CD8-positive, alpha-beta memory T cell (primary cell): ENCODE data around the gene DYNLT2B. TPM values are rescaled to one million over a fixed set of nuclear protein-coding genes. Genes with fewer than 3 reads are reported as not detected.
"Not testable (repeated sequence)": the region's sequence is repeated elsewhere in the genome, so short reads cannot be mapped to it uniquely, and the experiment has no call there.

ENCODE experiments used
- CTCF ChIA-PET: fragments of 350-600 bp; sonication (Branson Sonifier 250); formaldehyde crosslinking; loops from one replicate; lab custom pipeline; 2021; ENCODE audit warnings: antibody characterized with exemption; lab: Charles Lee
- POLR2A ChIA-PET: fragments of 350-600 bp; sonication (Branson Sonifier 250); formaldehyde crosslinking; loops from one replicate; lab custom pipeline; 2021; ENCODE audit warnings: antibody characterized with exemption; lab: Charles Lee
- DNase-seq, 5 donors: peaks; one replicate each; pipeline versions ENCODE4 v3.0.0 to v3.0.0-alpha.2; 2020 to 2022; ENCODE audit warnings: mixed read lengths in 1 of 5
- H3K27ac ChIP-seq: one replicate; pipeline ENCODE4 v1.7.0; 2013; ENCODE audit warnings: low read depth, mild to moderate bottlenecking, low read length, moderate library complexity
- H3K27me3 ChIP-seq: 2 replicates; pipeline ENCODE4 v1.7.0; 2013; ENCODE audit warnings: low read length, mild to moderate bottlenecking; ENCODE audit not compliant: insufficient read depth, poor library complexity, severe bottlenecking
- H3K36me3 ChIP-seq: 2 replicates; pipeline ENCODE4 v1.7.0; 2013; ENCODE audit warnings: mild to moderate bottlenecking, low read length, moderate library complexity; ENCODE audit not compliant: insufficient read depth
- H3K4me1 ChIP-seq: 2 replicates; pipeline ENCODE4 v1.7.0; 2013; ENCODE audit warnings: mild to moderate bottlenecking, low read length, moderate library complexity; ENCODE audit not compliant: insufficient read depth
- H3K4me3 ChIP-seq: 2 replicates; pipeline ENCODE4 v1.7.0; 2013; ENCODE audit warnings: mild to moderate bottlenecking, low read length
- H3K9me3 ChIP-seq: 2 replicates; pipeline ENCODE4 v1.7.0; 2013; ENCODE audit warnings: mild to moderate bottlenecking, low read length
- H3K27ac Mint-ChIP-seq, 8 donors: one replicate each; pipeline ENCODE4 v1.8.0; 2020 to 2021; ENCODE audit warnings: mixed read lengths in 8 of 8, mild to moderate bottlenecking in 6 of 8, inconsistent platforms in 3 of 8, moderate library complexity in 3 of 8
- H3K27me3 Mint-ChIP-seq, 2 donors: one replicate each; pipeline ENCODE4 v1.8.0; 2020 to 2021; ENCODE audit warnings: mixed read lengths in 2 of 2, mild to moderate bottlenecking in 1 of 2, moderate library complexity in 1 of 2
- H3K36me3 Mint-ChIP-seq, 3 donors: one replicate each; pipeline ENCODE4 v1.8.0; 2020 to 2021; ENCODE audit warnings: mixed read lengths in 3 of 3, inconsistent platforms in 1 of 3, mild to moderate bottlenecking in 1 of 3
- H3K4me1 Mint-ChIP-seq, 3 donors: one replicate each; pipeline ENCODE4 v1.8.0; 2020 to 2021; ENCODE audit warnings: mixed read lengths in 3 of 3, inconsistent platforms in 1 of 3, mild to moderate bottlenecking in 1 of 3
- H3K4me3 Mint-ChIP-seq, 7 donors: one replicate each; pipeline ENCODE4 v1.8.0; 2020 to 2021; ENCODE audit warnings: mixed read lengths in 7 of 7, mild to moderate bottlenecking in 6 of 7, moderate library complexity in 4 of 7, inconsistent platforms in 2 of 7
- H3K9me3 Mint-ChIP-seq, 5 donors: one replicate each; pipeline ENCODE4 v1.8.0; 2020 to 2022; ENCODE audit warnings: mixed read lengths in 5 of 5, mild to moderate bottlenecking in 3 of 5, moderate library complexity in 2 of 5, inconsistent platforms in 1 of 5
- polyA plus RNA-seq: library from polyadenylated mRNA; unstranded; fragments of 300-500 nt; fragmentation: Illumina TruSeq; gene quantifications from one replicate; pipeline ENCODE4 v1.2.3, GENCODE V29; 2021
- total RNA-seq, 2 experiments: library from RNA; stranded (reverse); gene quantifications; one replicate each; pipeline ENCODE4 v1.2.3, GENCODE V29; 2021

DYNLT2B gene
- total and polyA plus RNA-seq, 3 experiments from 2014 or later, result 8.6 to 10.9 (median 10.7) TPM

GRCh38 chr3:196354132-196354531, 36.1 kb upstream of the DYNLT2B start:
- Mint-ChIP-seq H3K36me3 (peaks cover 7 to 79% (median 35%) of the 10 kb centered on the region in 3 donors), H3K4me1 (peaks cover 11 to 16% (median 15%) of the 10 kb centered on the region in 3 donors), H3K4me3 (no peak overlapping the region), H3K9me3 (peaks cover 0 to 1% (median 0%) of the 10 kb centered on the region in 5 donors), H3K27ac (peak overlapping the region in 1 of 8 donors; percentile 22), H3K27me3 (peaks cover 0 to 2% of the 10 kb centered on the region in 2 donors)
- Histone ChIP-seq H3K9me3 (no peaks in the 10 kb centered on the region), H3K36me3 (peaks cover 30% of the 10 kb centered on the region), H3K27ac (no peak overlapping the region), H3K4me1 (no peaks in the 10 kb centered on the region), H3K27me3 (no peaks in the 10 kb centered on the region), H3K4me3 (no peak overlapping the region)
- ChIA-PET POLR2A (no interaction called here), CTCF (interaction anchor here (1.0 kb wide), 1 partner anchor 12 kb away, joined by 3 read pairs; no protein-coding TSS in a partner anchor)
- no peak for DNase-seq

GRCh38 chr3:196351541-196351940, 33.5 kb upstream of the DYNLT2B start:
- Mint-ChIP-seq H3K36me3 (peaks cover 6 to 74% (median 25%) of the 10 kb centered on the region in 3 donors), H3K27ac (no peak overlapping the region), H3K27me3 (no peaks in the 10 kb centered on the region), H3K4me3 (no peak overlapping the region), H3K9me3 (no peaks in the 10 kb centered on the region), H3K4me1 (no peaks in the 10 kb centered on the region)
- Histone ChIP-seq H3K27me3 (no peaks in the 10 kb centered on the region), H3K27ac (no peak overlapping the region), H3K36me3 (peaks cover 27% of the 10 kb centered on the region), H3K9me3 (no peaks in the 10 kb centered on the region), H3K4me1 (no peaks in the 10 kb centered on the region), H3K4me3 (no peak overlapping the region)
- ChIA-PET POLR2A (no interaction called here), CTCF (interaction anchor here (1.3 kb wide), 1 partner anchor 10 kb away, joined by 3 read pairs; no protein-coding TSS in a partner anchor)
- no peak for DNase-seq

GRCh38 chr3:196350067-196350466, 32.0 kb upstream of the DYNLT2B start:
- Mint-ChIP-seq H3K4me1 (no peaks in the 10 kb centered on the region), H3K27ac (no peak overlapping the region), H3K4me3 (no peak overlapping the region), H3K36me3 (peaks cover 0 to 60% (median 15%) of the 10 kb centered on the region in 3 donors), H3K27me3 (peaks cover 0 to 2% of the 10 kb centered on the region in 2 donors), H3K9me3 (no peaks in the 10 kb centered on the region)
- H3K27me3 ChIP-seq, result no peaks in the 10 kb centered on the region
- H3K9me3 ChIP-seq, result no peaks in the 10 kb centered on the region
- POLR2A ChIA-PET, result no interaction called here
- CTCF ChIA-PET, result interaction anchor here (1.0 kb wide), 1 partner anchor 9 kb away, joined by 3 read pairs; no protein-coding TSS in a partner anchor
- no peak for DNase-seq
- H3K4me1 ChIP-seq, result no peaks in the 10 kb centered on the region
- H3K36me3 ChIP-seq, result peaks cover 13% of the 10 kb centered on the region
- H3K27ac ChIP-seq, result no peak overlapping the region
- no peak overlapping the region for H3K4me3 ChIP-seq

GRCh38 chr3:196348698-196349097, 30.7 kb upstream of the DYNLT2B start:
- peak overlapping the region in 1 of 8 donors; percentile 31 for H3K27ac Mint-ChIP-seq
- peaks cover 0 to 47% (median 13%) of the 10 kb centered on the region in 3 donors for H3K36me3 Mint-ChIP-seq
- Histone ChIP-seq H3K9me3 (no peaks in the 10 kb centered on the region), H3K36me3 (peaks cover 6% of the 10 kb centered on the region), H3K27ac (no peak overlapping the region), H3K4me1 (no peaks in the 10 kb centered on the region), H3K27me3 (no peaks in the 10 kb centered on the region), H3K4me3 (no peak overlapping the region)
- DNase-seq, result no peak
- H3K9me3 Mint-ChIP-seq, result no peaks in the 10 kb centered on the region
- peaks cover 0 to 2% (median 0%) of the 10 kb centered on the region in 3 donors for H3K4me1 Mint-ChIP-seq
- H3K27me3 Mint-ChIP-seq, result peaks cover 0 to 3% of the 10 kb centered on the region in 2 donors
- POLR2A ChIA-PET, result interaction anchor here (0.7 kb wide), 1 partner anchor 31 kb away, joined by 3 read pairs; the partner anchor contains the start of gene DYNLT2B
- CTCF ChIA-PET, result no interaction called here
- no peak overlapping the region for H3K4me3 Mint-ChIP-seq

GRCh38 chr3:196344663-196345062, 26.6 kb upstream of the DYNLT2B start:
- H3K4me3 ChIP-seq, result no peak overlapping the region
- Mint-ChIP-seq H3K9me3 (no peaks in the 10 kb centered on the region), H3K27ac (peak overlapping the region in 2 of 8 donors; percentile 24 to 52), H3K4me1 (peaks cover 0 to 2% (median 0%) of the 10 kb centered on the region in 3 donors), H3K36me3 (peaks cover 0 to 22% (median 9%) of the 10 kb centered on the region in 3 donors), H3K27me3 (peaks cover 0 to 3% of the 10 kb centered on the region in 2 donors), H3K4me3 (no peak overlapping the region)
- H3K27me3 ChIP-seq, result no peaks in the 10 kb centered on the region
- H3K27ac ChIP-seq, result no peak overlapping the region
- no peaks in the 10 kb centered on the region for H3K4me1 ChIP-seq
- ChIA-PET CTCF (no interaction called here), POLR2A (no interaction called here)
- DNase-seq, result no peak
- no peaks in the 10 kb centered on the region for H3K9me3 ChIP-seq
- H3K36me3 ChIP-seq, result peaks cover under 1% of the 10 kb centered on the region

GRCh38 chr3:196343917-196344316, 25.9 kb upstream of the DYNLT2B start:
- H3K27ac ChIP-seq, H3K4me1 Mint-ChIP-seq, H3K4me3 ChIP-seq, POLR2A ChIA-PET, H3K27me3 Mint-ChIP-seq, H3K4me1 ChIP-seq, H3K27ac Mint-ChIP-seq, DNase-seq, H3K4me3 Mint-ChIP-seq, H3K27me3 ChIP-seq, H3K9me3 Mint-ChIP-seq, CTCF ChIA-PET, H3K9me3 ChIP-seq, H3K36me3 ChIP-seq: not testable (repeated sequence)
- H3K36me3 Mint-ChIP-seq, result peaks cover 0 to 16% (median 6%) of the 10 kb centered on the region in 3 donors

- no peak for DNase-seq
- H3K9me3 Mint-ChIP-seq, result no peaks in the 10 kb centered on the region
- H3K4me1 Mint-ChIP-seq, result peaks cover 0 to 2% (median 0%) of the 10 kb centered on the region in 3 donors
- Histone ChIP-seq H3K36me3 (no peaks in the 10 kb centered on the region), H3K27ac (no peak overlapping the region), H3K9me3 (no peaks in the 10 kb centered on the region), H3K27me3 (no peaks in the 10 kb centered on the region), H3K4me3 (no peak overlapping the region), H3K4me1 (no peaks in the 10 kb centered on the region)
- H3K27ac Mint-ChIP-seq, result no peak overlapping the region
- peaks cover 0 to 3% (median 1%) of the 10 kb centered on the region in 3 donors for H3K36me3 Mint-ChIP-seq
- H3K27me3 Mint-ChIP-seq, result peaks cover 0 to 4% of the 10 kb centered on the region in 2 donors
- H3K4me3 Mint-ChIP-seq, result no peak overlapping the region
- POLR2A ChIA-PET, result no interaction called here
- CTCF ChIA-PET, result interaction anchor here (1.2 to 1.4 kb wide), 2 partner anchors 10 to 88 kb away, joined by 3 read pairs; no protein-coding TSS in a partner anchor
Measured at GRCh38 chr3:196341137-196341536, 23.1 kb upstream of the DYNLT2B start.

- peak overlapping the region; percentile 39 for H3K27ac ChIP-seq
- H3K4me3 ChIP-seq, result no peak overlapping the region
- DNase-seq, result no peak
- no peaks in the 10 kb centered on the region for H3K36me3 ChIP-seq
- H3K4me1 Mint-ChIP-seq, result peaks cover 0 to 2% (median 0%) of the 10 kb centered on the region in 3 donors
- POLR2A ChIA-PET, result interaction anchor here (0.7 kb wide), 1 partner anchor 14 kb away, joined by 7 read pairs; no protein-coding TSS in a partner anchor
- peaks cover 0 to 4% of the 10 kb centered on the region in 2 donors for H3K27me3 Mint-ChIP-seq
- H3K9me3 ChIP-seq, result no peaks in the 10 kb centered on the region
- H3K27me3 ChIP-seq, result no peaks in the 10 kb centered on the region
- H3K27ac Mint-ChIP-seq, result no peak overlapping the region
- CTCF ChIA-PET, result interaction anchor here (1.2 kb wide), 1 partner anchor 87 kb away, joined by 3 read pairs; no protein-coding TSS in a partner anchor
- H3K4me3 Mint-ChIP-seq, result no peak overlapping the region
- no peaks in the 10 kb centered on the region for H3K4me1 ChIP-seq
- no peaks in the 10 kb centered on the region for H3K9me3 Mint-ChIP-seq
- H3K36me3 Mint-ChIP-seq, result no peaks in the 10 kb centered on the region
Measured at GRCh38 chr3:196340466-196340865, 22.4 kb upstream of the DYNLT2B start.
